NOMO-1 (cell line): ENCODE results near the gene PBXIP1.

Experiments
- DNase-seq, 2 experiments: peaks; one replicate each; lab custom pipeline; 2025; ENCODE audit not compliant: unreplicated experiment in 2 of 2; lab: John Stamatoyannopoulos, UW

Gene PBXIP1, protein sequence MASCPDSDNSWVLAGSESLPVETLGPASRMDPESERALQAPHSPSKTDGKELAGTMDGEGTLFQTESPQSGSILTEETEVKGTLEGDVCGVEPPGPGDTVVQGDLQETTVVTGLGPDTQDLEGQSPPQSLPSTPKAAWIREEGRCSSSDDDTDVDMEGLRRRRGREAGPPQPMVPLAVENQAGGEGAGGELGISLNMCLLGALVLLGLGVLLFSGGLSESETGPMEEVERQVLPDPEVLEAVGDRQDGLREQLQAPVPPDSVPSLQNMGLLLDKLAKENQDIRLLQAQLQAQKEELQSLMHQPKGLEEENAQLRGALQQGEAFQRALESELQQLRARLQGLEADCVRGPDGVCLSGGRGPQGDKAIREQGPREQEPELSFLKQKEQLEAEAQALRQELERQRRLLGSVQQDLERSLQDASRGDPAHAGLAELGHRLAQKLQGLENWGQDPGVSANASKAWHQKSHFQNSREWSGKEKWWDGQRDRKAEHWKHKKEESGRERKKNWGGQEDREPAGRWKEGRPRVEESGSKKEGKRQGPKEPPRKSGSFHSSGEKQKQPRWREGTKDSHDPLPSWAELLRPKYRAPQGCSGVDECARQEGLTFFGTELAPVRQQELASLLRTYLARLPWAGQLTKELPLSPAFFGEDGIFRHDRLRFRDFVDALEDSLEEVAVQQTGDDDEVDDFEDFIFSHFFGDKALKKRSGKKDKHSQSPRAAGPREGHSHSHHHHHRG

DNA sequence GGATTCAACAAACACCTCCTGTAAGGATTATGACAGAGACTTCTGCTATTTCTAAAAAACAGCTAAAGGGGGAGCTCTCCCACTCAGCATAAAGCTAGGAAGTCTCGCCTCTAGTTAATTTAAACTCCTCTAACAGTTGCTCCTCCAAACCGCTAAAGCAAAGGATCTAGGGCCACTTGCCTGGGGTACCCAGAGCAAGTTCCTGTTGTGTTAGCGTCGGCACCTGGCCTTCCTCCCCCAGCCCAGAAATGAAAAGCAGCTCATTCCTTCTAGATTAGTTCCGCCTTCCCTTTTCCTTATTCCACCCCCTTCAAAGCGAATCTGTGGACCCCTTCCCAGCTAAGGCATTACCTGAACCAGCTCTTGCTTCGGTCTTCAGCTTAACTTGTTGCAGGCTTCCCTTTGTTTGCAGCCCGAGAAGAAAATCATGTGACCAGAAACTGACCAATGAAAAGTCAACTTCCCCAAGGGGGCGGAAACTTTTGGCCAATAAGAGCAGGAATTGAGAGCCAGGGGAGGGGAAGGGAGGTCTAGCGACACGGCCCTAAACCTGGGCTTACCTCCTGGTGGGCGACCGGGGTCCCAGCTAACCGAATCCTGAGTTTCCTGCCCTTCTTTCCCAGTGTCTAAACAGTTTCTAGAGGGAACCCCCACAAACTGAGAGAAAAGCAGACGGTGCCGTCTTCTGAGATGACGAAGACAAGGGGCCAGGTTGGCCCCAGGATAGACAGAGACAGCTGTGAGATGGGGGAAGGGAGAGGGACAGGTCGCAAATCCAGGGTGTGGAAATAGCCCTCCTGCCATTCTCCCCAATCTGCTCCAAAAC is at the start of gene PBXIP1:
Gene PBXIP1 (minus strand): TSS at position 382 of the 826 bp plus-strand sequence. CDS start 2,378 bp downstream, outside the sequence.
- peak; percentile 90 to 93 for DNase-seq

DNA sequence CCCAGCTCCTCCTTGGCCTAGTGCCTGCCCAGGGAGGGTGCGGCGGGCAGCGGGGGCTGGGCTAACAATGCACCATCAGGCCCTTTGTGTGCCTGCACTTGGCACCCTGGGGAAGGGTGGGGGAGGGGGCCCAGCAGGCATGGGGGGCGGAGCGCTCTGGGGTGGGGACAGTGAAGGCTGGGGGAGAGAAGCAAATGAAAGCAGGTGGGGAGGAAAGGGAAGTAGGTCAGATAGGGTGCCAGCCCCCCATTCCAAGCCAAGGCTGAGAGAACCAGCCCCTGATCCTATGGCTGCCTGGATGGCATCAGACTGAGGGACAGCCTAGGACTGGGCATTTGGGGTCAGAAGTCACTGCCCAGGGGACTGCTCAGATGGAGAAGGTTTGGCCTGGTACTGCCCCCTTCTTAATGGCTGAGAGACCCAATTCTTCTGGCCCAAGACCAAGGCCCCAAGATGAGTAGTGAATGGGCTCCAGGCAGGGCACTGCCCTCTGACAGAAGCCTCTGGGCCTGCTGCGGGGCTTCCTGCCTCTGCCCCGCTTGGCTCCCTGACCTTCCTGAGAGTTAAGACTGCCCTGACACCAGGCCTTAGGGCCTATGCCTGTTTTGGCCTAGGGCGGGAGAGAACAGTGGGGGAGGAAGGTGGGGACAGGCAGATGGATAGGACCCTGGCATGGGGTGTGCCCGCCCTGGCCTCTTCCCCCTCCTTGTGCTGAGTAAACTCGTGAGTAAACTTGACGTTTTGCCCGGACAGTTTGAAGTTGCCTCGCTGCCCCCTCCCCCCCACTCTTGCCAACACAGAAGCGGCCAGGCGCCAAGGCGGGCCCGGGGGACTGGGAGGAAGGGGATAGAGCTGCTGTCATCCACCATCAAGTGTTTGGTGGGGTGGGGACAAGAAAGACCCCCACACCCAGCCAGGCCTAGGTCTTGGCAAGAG is 49.4 kb upstream of the PBXIP1 start:
- DNase-seq: no peak

DNA sequence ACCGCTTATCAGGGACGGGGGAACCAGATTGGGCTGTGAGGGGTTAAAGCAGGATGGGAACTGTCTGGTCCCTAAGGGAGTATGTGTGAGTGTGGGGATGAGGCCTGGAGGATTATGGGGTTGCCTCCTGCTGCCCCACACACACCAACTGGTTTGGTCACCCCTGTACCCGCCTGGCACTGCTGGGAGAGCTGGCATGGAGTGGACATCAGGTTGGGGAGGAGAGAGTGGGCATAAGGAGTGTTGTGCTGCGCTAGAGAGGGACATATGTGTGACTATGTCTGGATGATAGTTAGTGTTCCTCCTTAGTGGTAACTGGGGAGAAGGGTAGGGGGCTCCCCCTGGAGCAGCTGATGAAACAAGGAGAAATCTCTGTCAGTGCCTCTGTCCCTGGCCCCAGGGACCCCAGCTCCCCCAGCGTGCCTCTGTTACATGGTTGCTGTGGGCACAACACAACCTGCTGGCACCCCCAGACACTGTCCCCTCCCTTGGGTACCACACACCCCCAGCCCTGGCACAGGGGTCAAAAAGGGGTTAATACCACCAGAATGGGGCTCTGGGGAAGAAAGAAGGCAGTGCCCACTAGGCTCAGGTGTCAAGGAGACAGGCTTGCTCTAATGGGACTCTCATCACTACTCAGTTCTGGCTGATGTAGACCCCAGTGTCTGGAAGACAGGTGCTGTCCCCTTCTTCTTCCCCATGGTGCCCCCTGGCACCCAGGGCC is 48.6 kb upstream of the PBXIP1 start:
- no peak for DNase-seq

DNA sequence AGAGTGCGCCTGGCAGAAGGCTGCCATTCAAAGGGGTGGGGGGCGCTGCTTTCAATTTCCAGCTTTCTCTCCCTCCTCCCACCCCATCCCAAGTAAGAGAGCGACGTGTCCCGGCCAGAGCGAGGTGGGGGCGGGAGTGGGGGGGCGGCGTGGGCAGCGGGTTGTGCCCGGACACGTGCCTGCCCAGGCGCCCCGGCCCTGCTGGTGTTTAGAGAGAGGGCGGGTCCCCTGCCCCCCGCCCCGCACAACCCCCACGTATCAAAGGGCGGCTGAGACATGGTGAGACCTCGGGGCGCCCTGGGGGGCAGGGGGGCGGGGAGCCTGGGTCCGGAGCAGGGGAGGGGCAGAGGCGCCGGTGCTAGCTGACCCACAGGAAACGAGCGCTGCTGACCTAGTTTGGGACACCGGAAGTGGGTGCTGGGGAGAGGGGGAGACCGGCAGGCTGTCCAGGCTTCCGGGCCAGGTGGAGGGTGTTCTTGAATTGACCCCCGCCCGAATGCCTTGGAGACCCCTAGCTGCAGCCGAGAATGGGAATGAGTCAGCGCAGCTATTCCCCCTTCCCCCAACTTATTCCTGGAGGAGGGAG is 48.0 kb upstream of the PBXIP1 start:
- DNase-seq: no peak

DNA sequence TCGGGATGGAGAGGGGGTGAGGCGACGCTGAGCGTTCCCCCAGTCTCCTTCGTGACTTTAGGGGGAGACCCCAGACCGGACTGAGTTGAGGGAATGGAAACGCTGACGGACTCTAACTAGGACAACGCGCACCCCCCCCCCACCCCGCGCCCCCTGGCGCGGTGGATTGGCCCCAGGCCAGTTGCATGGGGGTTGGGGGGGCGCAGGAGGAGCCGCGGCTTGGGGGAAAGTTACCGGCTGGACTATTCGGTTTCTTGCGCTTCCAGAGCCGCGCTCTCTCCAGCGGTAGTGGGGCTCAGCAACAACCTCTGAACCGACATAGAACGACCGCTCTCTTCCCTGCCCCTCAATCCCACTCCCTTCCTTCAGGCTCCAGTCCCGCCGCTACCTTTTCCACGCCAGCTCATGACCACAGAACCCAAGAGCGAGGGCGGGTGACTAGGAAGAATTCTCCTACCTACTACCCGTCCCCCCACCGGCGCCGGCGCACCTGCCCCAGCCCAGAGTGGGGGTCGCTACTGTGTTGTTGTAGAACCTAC is 47.4 kb upstream of the PBXIP1 start:
- no peak for DNase-seq

DNA sequence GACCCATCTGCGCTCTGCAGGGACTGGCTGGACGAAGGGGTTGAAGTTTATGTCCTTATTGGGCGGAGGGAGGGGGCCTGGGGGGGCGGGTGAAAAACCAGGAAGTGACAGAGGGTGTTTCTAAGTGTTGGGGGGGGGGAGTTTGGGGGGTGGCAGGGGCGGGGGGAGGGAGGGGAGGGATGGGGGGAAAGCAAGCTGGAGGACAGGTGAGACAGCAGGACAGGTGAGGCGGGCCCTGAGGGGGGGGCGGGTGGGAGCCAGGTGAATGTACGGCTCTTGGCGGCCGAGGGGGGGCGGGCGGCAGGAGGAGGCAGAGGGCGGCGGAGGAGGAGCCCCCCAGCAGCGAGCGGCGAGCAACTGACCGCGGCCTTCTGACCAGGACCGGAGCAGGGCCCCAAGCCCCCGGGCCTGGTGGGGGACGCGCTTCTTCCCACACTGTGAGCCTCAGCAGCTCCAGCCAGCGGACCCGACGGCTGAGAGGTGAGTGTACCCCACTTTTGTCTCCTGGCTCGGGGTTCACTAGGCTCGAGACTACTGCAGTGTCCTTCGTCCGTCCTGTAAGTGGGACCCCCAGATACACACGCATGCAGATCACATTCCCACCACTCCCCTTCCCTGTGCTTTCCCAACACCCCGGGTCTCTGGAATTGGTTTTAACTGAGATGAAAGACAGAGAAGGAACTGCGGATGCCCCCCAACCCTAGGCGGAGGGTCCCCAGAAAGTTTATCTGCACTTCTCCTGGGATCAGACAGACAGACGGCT is 46.7 kb upstream of the PBXIP1 start, which contains the start of gene ZBTB7B:
Gene ZBTB7B (plus strand): TSS at position 339 of the 763 bp plus-strand sequence. CDS start 11,859 bp downstream, outside the sequence.
- DNase-seq: peak in 1 of 2 experiments; percentile 77

DNA sequence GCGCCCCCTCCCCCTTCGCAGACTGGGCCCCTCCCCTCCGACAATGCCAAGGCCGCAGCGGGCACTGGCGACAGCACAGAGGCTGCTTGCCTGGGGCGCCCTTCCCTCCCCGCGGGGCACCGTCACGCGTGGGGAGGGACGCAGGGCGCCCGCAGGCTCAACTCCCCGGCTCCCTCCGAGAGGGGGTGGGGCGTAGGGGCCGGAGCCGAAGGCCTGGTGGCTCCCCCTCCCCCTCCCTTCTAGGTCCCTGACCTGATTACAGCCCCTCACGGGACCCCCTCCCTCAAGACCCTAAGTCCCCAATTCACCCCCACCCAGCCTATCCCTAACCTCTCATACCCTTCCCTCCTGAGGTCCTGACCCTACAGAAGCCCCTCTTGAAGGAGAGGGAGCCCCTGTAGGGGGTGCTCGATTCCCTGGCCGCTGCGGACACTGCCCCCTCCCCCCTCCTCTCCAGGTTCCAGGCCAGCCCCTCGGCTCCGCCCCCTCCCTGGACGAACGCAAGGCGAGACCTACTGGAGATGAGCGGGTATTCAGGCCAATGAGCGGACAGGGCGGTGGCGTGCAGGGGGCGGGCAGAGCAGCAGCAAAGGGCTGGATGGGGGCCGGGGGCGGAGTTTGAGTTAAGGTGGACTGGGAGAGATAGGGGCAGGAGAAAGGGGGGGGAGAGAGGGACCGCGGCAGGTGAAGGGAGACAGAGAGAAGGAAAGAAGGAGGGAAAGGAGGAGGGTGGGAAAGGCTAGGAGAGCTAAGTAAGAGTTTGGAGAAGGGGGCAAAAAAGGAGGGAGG is 46.0 kb upstream of the PBXIP1 start:
- peak; percentile 98 to 100 for DNase-seq

DNA sequence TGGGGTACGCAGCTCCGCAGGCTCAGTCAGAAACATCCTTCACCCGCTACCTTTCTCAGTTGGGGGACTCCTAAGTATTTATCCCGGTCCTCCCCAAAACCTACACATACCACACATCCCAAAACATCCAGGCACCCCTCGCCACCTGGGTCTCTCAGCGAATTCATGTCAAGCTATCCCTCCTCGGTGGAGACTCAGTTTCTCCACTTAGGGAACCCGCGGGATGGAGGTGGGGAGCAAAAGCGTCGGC is 45.5 kb upstream of the PBXIP1 start:
- DNase-seq: no peak

DNA sequence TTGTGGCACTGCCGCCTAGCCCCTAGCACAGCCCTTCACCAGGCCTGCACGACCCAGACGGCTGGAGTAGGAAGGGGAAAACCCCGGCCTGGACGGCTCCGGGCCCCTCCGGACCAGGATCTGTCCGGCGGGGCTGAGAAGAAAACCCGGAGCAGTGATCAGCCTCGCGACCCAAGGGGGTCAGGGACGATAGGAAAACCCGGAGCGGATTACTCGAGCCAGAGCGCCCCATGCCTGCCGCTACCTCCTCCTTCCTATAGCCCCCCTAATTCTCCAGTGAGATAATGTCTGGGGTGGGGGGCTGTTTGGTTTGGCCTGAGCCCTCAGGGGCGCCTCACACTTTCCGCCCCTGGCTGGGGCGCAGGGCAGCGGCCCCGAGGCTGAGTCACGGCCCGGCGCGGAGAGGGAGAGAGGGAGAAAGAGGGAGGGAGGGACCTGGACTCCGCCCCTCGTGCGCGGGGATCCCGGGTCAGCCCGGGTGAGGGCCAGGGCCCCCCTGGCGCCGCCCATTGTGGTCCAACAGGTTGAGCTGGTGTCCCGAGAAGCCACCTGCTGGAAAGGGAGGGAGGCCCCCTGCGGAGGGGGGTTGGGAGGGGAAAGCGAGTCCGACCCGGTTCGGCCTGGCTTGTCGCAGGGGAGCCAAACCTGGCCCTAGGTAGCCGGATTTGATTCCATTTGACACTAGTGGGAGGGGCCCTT is 45.0 kb upstream of the PBXIP1 start:
- DNase-seq: peak; percentile 82 to 87

DNA sequence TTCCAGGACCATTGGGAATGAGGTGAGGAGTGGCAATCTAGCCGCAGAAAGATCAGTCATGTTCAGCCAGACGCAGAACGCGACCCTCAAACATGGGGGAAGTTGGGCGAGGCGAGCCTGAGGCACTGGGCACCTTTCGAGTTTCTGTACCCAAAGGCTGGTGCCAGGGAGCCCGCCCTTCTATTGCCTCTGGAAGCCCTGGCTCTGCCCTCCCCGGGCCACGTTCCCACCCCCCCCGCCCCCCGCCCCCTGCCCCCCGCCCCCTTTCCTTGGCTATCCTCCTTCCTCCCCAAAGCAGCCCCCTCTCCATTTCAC is 44.5 kb upstream of the PBXIP1 start:
- no peak for DNase-seq

DNA sequence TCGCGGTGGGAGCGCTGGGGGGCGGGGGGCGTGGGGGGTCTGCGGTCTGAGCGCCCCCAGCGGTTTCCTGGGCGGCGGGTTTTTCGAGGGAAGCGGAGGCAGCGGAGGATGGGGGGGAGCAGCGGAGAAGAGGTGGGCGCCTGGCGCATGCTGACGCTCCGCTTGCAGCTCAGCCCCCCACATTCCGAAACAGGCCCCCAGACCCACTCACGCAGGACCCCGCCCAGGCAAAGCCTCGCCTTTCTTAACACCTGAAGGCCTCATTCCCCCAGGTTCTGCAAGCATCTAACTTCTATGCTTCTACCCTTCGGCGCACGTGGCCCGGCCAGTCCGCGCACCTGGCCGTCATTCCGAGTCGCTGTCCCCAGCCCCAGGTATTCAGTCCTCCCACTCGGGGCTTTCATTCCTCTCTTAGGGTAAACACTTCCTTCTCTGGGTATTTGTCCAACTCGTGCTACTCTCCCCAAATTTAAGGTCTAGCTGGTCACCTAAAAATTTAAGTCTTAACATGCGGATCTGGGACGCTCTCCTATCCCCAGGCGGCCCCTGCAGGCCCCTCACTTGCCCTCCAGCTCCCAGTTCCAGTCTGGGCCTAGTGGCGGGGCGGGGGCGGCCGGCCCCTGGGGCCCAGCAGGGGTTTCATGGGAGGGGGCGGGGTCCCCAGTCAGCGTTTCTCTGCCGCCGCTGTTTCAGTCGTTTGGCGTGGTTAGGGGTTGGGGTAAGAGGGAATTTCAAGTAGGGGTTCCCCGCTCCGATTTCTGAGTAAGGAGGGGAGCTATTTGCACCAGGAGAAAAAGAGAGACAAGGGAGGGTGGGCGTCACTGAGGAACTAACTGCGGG is 43.9 kb upstream of the PBXIP1 start:
- DNase-seq: peak in 1 of 2 experiments; percentile 26

DNA sequence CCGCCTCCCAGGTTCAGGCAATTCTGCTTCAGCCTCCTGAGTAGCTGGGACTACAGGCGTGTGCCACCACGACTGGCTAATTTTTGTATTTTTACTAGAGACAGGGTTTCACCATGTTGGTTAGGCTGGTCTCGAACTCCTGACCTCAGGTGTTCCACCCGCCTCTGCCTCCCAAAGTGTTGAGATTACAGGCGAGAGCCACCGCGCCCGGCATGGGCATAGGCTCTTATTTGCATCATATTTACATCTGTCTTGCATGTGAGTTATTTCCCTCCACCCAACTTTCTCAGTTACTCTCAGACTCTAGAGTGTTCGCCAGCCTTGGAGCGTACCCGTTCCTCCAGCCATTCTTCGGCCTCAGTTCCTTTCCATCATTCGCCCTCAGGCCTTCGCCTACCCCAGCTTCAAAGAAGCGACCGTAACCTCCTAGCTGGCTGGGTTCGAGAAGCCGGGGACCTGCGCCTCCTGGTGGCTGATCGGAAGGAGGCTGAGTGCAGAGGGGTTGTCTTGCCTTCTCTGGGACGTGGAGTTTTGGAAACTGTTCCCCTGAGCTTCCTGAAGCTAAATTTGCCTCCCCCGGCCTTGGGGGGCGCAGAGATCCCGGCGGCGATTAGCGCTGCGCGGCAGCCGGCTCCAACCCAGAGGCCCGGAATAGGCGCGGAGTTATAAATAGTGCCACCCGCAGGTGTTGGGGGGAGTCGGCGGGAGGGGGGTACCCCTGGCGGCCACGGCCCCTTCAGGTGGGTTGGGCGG is 43.1 kb upstream of the PBXIP1 start:
- DNase-seq: peak; percentile 50 to 60

DNA sequence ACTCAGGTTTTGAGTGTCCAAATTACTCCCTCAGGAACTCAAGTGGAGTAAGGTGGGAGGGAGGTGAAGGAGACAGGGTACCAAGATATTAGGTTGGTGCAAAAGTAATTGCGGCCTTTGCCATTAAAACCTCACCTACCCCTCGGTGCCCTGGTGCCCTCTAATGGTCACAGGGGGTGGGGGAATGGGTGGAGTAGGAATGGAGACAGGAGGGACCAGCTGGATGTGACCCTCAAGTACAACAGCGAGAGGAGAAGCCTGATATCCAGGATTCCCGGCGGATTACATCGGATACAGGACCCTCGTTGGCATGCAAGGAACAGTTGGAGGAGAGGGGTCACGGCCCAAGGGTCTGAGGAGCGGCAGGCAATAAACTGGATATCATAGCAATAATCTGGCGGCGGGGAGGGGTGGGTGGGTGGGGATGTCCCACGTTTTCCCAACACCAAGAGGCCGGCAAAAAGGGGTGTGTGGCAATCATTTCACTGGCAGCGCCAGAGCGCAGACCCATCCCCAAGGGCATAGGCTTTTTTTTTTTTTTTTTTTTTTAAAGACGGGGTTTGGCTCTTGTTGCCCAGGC is 42.4 kb upstream of the PBXIP1 start:
- no peak for DNase-seq

DNA sequence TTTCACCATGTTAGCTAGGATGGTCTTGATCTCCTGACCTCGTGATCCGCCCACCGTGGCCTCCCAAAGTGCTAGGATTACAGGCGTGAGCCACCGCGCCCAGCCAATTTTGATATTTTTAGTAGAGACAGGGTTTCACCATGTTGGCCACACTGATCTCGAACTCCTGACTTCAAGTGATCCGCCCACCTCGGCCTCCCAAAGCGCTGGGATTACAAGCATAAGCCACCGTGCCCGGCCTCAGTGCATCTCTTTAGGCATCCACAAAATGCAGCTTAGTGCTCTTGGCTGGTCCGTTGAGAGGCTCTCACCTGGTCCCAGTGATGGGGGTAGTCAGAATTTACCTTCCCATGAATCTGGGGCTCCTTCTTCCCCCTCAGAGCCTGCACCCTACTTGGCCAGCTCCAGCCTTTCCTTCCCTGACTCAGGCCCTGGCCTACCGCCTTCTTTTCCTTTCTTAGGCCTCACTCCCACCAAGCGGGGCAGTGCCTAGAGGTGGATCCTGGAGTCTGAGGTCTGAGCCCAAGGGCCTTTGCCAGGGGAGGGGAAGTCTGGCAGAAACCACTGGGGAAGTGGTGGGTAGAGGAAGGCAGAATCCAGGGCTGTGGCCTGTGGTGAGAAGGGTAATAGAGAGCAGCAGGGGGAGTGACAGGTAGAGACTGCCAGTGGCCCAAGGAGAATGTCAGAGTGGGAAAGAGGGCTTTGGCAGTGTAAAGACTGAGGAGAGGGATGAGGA is 41.2 kb upstream of the PBXIP1 start:
- DNase-seq: peak; percentile 37 to 41
